ENCODE measurements around the gene TRIM71.
A peak's percentile ranks its signal among the peaks of the same experiment; 100 is the strongest.

TRIM71 gene

DNA sequence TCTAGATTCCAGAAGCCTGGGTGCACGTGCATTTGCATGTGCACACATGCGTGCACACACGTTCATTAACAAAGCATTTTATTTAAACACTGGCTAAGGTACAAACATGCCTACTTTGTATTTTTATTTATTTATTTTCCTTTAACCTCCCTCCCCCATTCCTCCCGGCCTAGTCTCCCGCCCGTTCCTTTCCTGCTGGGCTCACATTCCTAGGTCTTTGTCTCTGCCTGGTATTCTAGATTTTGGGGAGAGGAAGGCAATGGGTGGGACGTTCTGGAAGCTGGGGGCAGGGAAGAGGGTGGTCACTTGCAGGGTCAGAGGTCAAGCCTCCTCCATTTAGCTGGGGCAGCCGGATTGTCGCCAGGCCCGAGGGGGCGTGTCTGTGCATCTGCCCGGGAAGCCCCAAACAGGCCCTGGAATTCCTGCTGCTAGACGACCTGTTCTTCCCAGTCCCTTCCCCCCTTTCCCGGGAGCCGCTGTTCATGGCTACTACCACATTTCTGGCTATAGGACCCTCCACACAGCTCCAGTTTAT is 51.8 kb downstream of the TRIM71 start:
- no peak for DNase-seq

- no peak for DNase-seq
Observed at GRCh38 chr3:32870373-32871095, 52.7 kb downstream of the TRIM71 start.

- DNase-seq = no peak
Observed at GRCh38 chr3:32871273-32871672, 53.5 kb downstream of the TRIM71 start.

- DNase-seq = no peak
Observed at GRCh38 chr3:32872487-32873382, 54.9 kb downstream of the TRIM71 start.

GRCh38 chr3:32873531-32874130 is 55.8 kb downstream of the TRIM71 start:
- DNase-seq = peak; percentile 17

DNA sequence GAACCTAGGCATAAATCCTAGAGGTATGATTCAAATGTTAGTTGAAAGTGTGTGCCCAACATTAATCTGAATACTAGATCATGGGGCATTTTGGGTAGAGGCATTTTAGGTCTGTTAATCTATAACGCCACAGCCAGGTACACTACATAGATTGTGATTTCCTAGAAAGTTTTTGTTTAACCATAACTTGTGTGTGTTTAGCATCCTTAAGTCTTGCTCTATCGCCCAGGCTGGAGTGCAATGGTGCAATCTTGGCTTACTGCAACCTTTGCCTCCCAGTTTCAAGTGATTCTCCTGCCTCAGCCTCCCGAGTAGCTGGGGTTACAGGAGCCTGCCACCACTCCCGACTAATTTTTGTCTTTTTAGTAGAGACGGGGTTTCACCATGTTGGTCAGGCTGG is 59.1 kb downstream of the TRIM71 start:
- DNase-seq = no peak

DNA sequence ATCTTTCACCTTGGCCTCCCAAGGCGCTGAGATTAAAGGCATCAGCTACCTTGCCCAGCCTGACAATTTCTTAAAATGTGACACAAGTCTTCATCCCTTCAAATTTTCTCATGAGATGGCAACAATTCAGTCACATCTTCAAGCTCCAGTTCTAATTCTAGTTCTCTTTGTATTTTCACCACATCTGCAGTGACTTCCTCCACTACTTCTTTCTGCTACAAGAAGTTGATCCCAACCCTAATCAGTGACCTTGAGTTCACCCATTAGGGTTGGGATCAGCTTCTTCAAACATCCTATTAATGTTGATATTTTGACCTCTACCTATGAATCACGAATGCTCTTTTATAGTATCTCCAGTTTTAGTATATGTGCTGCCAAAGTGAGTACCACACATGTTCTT is 59.8 kb downstream of the TRIM71 start:
- DNase-seq = no peak

GRCh38 chr3:32880225-32880624 is 62.4 kb downstream of the TRIM71 start:
- DNase-seq = no peak

DNA sequence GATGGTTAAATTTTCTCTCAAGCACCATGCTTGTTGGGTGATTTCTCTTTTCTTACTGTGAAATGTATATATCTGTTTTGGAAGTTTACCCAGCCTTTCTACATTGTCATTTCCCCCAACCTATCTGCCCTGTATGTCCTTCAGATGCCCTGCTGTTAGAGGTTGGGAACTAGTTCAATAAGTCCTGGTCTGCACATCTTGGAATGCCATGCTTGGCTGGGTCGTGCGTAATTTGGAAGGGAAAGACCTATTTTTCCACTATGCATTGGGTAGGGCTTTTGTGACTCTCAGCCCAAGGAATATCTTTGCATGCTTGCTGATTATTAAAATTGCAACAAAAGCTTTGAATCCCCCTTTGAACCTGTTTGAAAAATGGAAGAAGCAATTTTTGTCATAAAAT is 63.8 kb downstream of the TRIM71 start:
- DNase-seq = no peak

DNA sequence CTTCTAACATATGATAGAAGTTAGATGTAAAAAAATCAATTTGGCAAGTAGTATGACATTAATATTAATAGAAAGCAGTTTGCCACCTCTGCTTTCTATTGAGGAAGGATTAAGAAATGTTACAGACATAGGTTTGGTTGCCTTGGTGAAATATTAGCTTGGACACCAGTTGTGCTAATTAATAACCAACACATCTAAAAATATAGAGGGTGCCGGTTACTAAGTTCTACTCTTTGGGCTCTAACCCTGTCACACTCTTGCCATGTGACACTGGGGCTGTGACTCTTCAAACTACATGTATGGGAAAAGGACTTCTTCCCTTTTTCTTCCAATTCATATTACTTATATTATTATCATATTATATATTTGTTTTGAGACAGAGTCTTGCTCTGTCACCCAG is 64.4 kb downstream of the TRIM71 start:
- DNase-seq = peak; percentile 36

DNA sequence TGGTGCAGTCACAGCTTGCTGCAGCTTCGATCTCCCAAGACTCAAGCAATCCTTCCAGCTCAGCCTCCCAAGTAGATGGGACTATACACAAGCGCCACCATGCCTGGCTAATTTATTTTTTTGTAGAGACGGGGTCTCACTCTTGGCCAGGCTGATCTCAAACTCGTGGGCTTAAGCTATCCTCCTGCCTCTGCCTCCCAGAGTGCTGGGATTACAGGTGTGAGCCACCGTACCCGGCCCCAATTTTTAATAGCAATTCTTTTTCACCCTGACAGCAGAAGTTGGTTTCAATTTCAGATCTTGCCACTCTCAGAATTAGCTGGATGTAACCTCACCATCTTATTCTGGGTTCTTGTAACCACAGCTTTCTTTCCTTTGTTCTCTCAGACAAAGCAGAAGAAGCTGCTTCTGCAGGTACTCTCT is 64.8 kb downstream of the TRIM71 start:
- DNase-seq = no peak

- DNase-seq = no peak
Observed at GRCh38 chr3:32883817-32884216, 66.0 kb downstream of the TRIM71 start.

DNA sequence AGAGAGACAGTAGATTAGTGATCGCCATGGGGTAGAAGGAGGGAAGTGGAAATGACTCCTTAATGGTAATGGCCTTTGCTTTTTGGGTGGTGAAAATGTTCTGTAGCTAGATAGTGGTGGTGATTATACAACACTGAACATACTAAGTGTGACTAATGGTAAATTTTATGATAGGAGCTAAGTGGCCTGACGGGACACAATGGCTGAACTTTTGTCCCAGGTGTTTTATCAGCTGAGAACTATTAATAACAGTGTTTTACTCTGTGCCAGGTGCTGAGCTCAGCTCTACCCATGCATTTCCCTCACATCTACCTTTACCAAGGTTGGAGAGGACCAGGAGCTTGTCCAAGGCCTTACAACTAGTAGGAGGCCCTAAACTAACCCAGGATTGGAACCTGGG is 66.8 kb downstream of the TRIM71 start:
- DNase-seq = no peak

DNA sequence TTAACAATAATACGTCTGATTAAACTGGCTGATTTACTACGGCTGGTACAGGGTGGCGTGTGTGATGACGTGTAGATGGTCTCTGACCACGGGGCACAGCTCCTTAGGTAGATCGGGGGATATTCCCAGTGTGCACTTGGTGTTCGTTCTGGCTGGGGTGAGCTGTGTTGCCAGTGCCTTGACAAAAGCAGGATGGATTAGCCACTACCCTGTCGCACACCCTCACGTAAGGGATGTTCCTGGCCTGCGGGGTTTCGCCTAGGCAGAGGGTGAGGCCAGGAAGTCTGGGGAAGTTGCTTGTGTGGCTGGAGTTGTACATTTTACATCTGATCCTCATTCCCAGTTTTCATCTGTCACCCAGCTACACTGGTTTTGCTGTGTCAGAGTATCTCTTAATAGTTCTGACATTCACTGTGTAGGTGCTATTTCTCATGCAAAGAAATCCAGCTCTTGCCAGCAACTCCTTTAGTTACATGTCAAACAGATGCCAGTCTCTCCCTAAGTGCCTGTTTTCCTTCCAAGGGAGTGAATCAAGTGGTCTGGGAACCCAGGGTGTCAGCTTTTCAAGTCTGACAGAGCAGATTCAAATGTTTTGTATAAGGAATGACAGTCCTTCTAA is 67.6 kb downstream of the TRIM71 start:
- DNase-seq = no peak

- no peak for DNase-seq
Observed at GRCh38 chr3:32886296-32886695, 68.5 kb downstream of the TRIM71 start.

DNA sequence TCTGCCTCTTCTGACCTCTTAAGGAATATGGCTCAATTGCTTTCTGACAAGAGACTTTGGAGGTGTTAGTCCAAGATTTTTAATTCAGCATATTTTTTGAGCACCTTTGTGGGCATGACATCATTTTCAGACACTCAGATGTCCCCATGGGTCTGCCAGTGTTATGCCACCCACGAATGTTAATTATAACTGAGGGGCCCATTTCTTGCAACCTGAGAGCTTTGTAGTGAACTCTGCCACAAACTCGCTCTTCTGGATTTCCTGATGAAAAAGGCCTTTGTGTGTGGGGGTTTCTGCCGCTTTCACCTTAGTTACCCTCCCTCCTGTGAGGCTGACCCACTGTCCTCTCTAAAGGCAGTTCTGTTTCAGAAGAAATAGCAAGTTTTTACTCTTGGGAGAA is 69.1 kb downstream of the TRIM71 start:
- DNase-seq = no peak

- DNase-seq = no peak
Observed at GRCh38 chr3:32888739-32889138, 70.9 kb downstream of the TRIM71 start.

DNA sequence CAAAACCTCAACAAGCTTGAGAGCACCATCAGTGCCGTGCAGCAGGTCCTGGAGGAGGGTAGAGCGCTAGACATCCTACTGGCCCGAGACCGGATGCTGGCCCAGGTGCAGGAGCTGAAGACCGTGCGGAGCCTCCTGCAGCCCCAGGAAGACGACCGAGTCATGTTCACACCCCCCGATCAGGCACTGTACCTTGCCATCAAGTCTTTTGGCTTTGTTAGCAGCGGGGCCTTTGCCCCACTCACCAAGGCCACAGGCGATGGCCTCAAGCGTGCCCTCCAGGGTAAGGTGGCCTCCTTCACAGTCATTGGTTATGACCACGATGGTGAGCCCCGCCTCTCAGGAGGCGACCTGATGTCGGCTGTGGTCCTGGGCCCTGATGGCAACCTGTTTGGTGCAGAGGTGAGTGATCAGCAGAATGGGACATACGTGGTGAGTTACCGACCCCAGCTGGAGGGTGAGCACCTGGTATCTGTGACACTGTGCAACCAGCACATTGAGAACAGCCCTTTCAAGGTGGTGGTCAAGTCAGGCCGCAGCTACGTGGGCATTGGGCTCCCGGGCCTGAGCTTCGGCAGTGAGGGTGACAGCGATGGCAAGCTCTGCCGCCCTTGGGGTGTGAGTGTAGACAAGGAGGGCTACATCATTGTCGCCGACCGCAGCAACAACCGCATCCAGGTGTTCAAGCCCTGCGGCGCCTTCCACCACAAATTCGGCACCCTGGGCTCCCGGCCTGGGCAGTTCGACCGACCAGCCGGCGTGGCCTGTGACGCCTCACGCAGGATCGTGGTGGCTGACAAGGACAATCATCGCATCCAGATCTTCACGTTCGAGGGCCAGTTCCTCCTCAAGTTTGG is 72.9 kb downstream of the TRIM71 start:
- DNase-seq = no peak

DNA sequence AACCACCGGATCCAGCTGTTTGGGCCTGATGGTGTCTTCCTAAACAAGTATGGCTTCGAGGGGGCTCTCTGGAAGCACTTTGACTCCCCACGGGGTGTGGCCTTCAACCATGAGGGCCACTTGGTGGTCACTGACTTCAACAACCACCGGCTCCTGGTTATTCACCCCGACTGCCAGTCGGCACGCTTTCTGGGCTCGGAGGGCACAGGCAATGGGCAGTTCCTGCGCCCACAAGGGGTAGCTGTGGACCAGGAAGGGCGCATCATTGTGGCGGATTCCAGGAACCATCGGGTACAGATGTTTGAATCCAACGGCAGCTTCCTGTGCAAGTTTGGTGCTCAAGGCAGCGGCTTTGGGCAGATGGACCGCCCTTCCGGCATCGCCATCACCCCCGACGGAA is 73.6 kb downstream of the TRIM71 start:
- DNase-seq = no peak

DNA sequence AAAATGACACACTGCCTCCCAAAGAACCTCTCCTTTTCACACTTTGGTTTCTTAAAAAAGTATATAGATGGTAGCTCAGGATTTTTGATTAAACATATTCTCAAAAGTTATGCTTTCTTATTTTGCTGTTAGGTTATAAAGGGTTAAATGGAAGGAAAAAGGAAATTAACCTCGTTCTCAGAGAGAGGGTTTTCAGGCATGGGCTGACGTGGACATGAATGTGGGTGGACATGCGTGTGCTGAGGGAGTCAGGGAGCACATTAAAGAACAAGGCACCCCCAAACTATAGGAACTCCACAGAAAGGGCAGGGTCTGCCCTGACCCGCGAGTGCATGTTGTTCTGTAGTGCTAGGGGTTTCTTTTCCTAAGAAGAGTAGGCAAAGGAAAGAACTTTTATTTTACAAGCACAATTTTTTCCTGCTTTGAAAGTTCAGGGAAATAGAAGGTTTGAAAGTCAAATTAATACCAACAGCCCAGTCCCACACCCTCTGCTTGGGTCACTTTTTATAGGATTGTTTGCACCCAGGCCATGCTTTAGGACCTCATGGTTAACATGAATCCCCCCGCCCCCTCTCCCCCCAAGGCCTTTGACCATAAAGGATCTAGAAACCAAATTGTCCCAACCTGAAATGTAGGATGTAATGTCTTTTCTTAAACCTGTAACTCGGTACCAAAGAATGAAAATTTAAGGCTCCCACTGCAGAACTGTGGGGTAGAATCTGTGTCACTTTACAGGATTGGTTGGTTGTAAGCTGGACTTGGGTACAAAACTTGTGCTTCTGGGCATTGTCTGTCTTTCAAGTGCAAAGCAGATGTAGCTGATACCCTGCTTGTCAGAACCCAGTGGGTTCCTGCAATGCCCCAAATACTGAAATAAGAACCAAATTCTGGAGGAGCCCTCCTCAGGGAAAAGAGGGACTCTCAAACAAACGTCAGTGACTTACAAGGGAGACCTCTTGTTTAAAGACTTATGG is 75.1 kb downstream of the TRIM71 start:
- no peak for DNase-seq

- no peak for DNase-seq
Observed at GRCh38 chr3:32894977-32895376, 77.2 kb downstream of the TRIM71 start.

Measured in inflammatory macrophage treated with lipopolysaccharide for 4 hours (primary cell).